ENCODE data around the gene CADPS. TPM values are rescaled to one million over a fixed set of nuclear protein-coding genes. Genes with fewer than 3 reads are reported as not detected.

The CADPS gene
- polyA plus RNA-seq, 1 donor from 2014 or later = 118 TPM

- no peak overlapping the region for H3K27ac ChIP-seq (ENCODE audit: low read length)
- H3K4me3 ChIP-seq (ENCODE audit: low read length) = no peak overlapping the region
- H3K9ac ChIP-seq (ENCODE audit: low read length) = no peak overlapping the region
- H3K27me3 ChIP-seq (ENCODE audit: insufficient read depth, low read depth, low read length) = no peaks in the 10 kb centered on the region
- no peaks in the 10 kb centered on the region for H3K9me2 ChIP-seq (ENCODE audit: insufficient read depth, low read length)
- H3K4me2 ChIP-seq (ENCODE audit: low read length) = no peak overlapping the region
- no peaks in the 10 kb centered on the region for H3F3A ChIP-seq (ENCODE audit: insufficient read depth, low read length, poor library complexity, severe bottlenecking)
- TF ChIP-seq RAD21 (conservative IDR thresholded peaks at IDR 0.05) (no peak), EP300 (conservative IDR thresholded peaks at IDR 0.05; ENCODE audit: poor library complexity, severe bottlenecking) (no peak), CTCF (IDR thresholded peaks at IDR 0.05; ENCODE audit: poor library complexity, severe bottlenecking) (no peak), TAF1 (IDR thresholded peaks at IDR 0.05; ENCODE audit: low read depth) (no peak), SMC3 (conservative IDR thresholded peaks at IDR 0.05; ENCODE audit: poor library complexity) (no peak), REST (IDR thresholded peaks at IDR 0.05; ENCODE audit: borderline replicate concordance) (no peak), EZH2 (IDR thresholded peaks at IDR 0.05; ENCODE audit: borderline replicate concordance, insufficient read depth, low read length, poor library complexity, severe bottlenecking) (no peak), POLR2AphosphoS5 (IDR thresholded peaks at IDR 0.05) (no peak), MXI1 (conservative IDR thresholded peaks at IDR 0.05; ENCODE audit: poor library complexity, severe bottlenecking) (no peak)
- H3K79me2 ChIP-seq (replicated peaks; ENCODE audit: insufficient read depth, low read length) = no peaks in the 10 kb centered on the region
- H3K36me3 ChIP-seq (ENCODE audit: insufficient read depth, low read length) = no peaks in the 10 kb centered on the region
- H4K20me1 ChIP-seq (ENCODE audit: insufficient read depth) = no peaks in the 10 kb centered on the region
- no peaks in the 10 kb centered on the region for H3K9me3 ChIP-seq (ENCODE audit: low read length)
- no peak overlapping the region for H2AFZ ChIP-seq (ENCODE audit: low read depth, low read length)
Measured at GRCh38 chr3:62672988-62673313, 202.3 kb downstream of the CADPS start.

- H3K27me3 ChIP-seq (ENCODE audit: insufficient read depth, low read depth, low read length) = no peaks in the 10 kb centered on the region
- H4K20me1 ChIP-seq (ENCODE audit: insufficient read depth) = no peaks in the 10 kb centered on the region
- H2AFZ ChIP-seq (ENCODE audit: low read depth, low read length) = no peak overlapping the region
- no peaks in the 10 kb centered on the region for H3K79me2 ChIP-seq (replicated peaks; ENCODE audit: insufficient read depth, low read length)
- no peaks in the 10 kb centered on the region for H3F3A ChIP-seq (ENCODE audit: insufficient read depth, low read length, poor library complexity, severe bottlenecking)
- H3K9me3 ChIP-seq (ENCODE audit: low read length) = no peaks in the 10 kb centered on the region
- no peak overlapping the region for H3K4me3 ChIP-seq (ENCODE audit: low read length)
- TF ChIP-seq RAD21 (conservative IDR thresholded peaks at IDR 0.05) (no peak), CTCF (IDR thresholded peaks at IDR 0.05; ENCODE audit: poor library complexity, severe bottlenecking) (no peak), REST (IDR thresholded peaks at IDR 0.05; ENCODE audit: borderline replicate concordance) (no peak), EP300 (conservative IDR thresholded peaks at IDR 0.05; ENCODE audit: poor library complexity, severe bottlenecking) (no peak), EZH2 (IDR thresholded peaks at IDR 0.05; ENCODE audit: borderline replicate concordance, insufficient read depth, low read length, poor library complexity, severe bottlenecking) (no peak), MXI1 (conservative IDR thresholded peaks at IDR 0.05; ENCODE audit: poor library complexity, severe bottlenecking) (no peak), TAF1 (IDR thresholded peaks at IDR 0.05; ENCODE audit: low read depth) (no peak), SMC3 (conservative IDR thresholded peaks at IDR 0.05; ENCODE audit: poor library complexity) (no peak), POLR2AphosphoS5 (IDR thresholded peaks at IDR 0.05) (no peak)
- H3K4me2 ChIP-seq (ENCODE audit: low read length) = no peak overlapping the region
- no peak overlapping the region for H3K9ac ChIP-seq (ENCODE audit: low read length)
- no peaks in the 10 kb centered on the region for H3K9me2 ChIP-seq (ENCODE audit: insufficient read depth, low read length)
- H3K27ac ChIP-seq (ENCODE audit: low read length) = no peak overlapping the region
- no peaks in the 10 kb centered on the region for H3K36me3 ChIP-seq (ENCODE audit: insufficient read depth, low read length)
Measured at GRCh38 chr3:62672270-62672987, 202.8 kb downstream of the CADPS start.

Data from neural cell (in vitro differentiated cells).